T-cell (primary cell): ENCODE measurements around the gene SUGCT. TPM values are rescaled to one million over a fixed set of nuclear protein-coding genes. Genes with fewer than 3 reads are reported as not detected.

Experiments used
- ATAC-seq, 4 experiments: fragments of 200-7000 bp in 3 of 4; fragments of 150-1000 bp in 1 of 4; cut with Tn5 transposase; replicated peaks in 1 of 4; 1 replicate in 3 of 4; 2 replicates in 1 of 4; pipeline ENCODE4 v1.10.0; 2021; ENCODE audit warnings: moderate library complexity in 3 of 4, mild to moderate bottlenecking in 2 of 4, moderate number of reproducible peaks in 1 of 4
- CTCF ChIA-PET, 2 donors: fragments of 300-600 bp; sonication (Branson Sonifier 250); formaldehyde crosslinking; loops; one replicate each; lab custom pipeline; 2022; ENCODE audit warnings: antibody characterized with exemption in 2 of 2; lab: Charles Lee
- POLR2A ChIA-PET, 2 donors: fragments of 300-600 bp; sonication (Branson Sonifier 250); formaldehyde crosslinking; loops; one replicate each; lab custom pipeline; 2022; ENCODE audit warnings: antibody characterized with exemption in 2 of 2; lab: Charles Lee
- DNase-seq, 35 experiments: peaks; one replicate each; pipeline versions ENCODE4 v3.0.0 to v3.0.0-alpha.2; 2013 to 2023
- H3K27ac ChIP-seq: one replicate; pipeline ENCODE4 v1.5.1; 2013; ENCODE audit warnings: low read length
- H3K27me3 ChIP-seq, 2 experiments: replicated peaks in 1 of 2; 1 replicate in 1 of 2; 2 replicates in 1 of 2; pipeline versions ENCODE4 v1.6.1 to v1.7.0; 2013; ENCODE audit warnings: low read length in 1 of 2, mixed read lengths in 1 of 2; ENCODE audit not compliant: control insufficient read depth in 2 of 2, insufficient read depth in 2 of 2; ENCODE audit errors: extremely low read depth in 1 of 2
- H3K36me3 ChIP-seq, 2 donors: 1 replicate in 1 of 2; 2 replicates in 1 of 2; pipeline versions ENCODE4 v1.6.1 to v1.7.0; 2013; ENCODE audit warnings: low read length in 1 of 2; ENCODE audit not compliant: control insufficient read depth in 2 of 2, insufficient read depth in 1 of 2; ENCODE audit errors: extremely low read depth in 1 of 2
- H3K4me1 ChIP-seq, 2 experiments: 1 replicate in 1 of 2; 2 replicates in 1 of 2; pipeline versions ENCODE4 v1.6.1 to v1.7.0; 2013; ENCODE audit warnings: low read length in 2 of 2, mixed read lengths in 1 of 2; ENCODE audit not compliant: insufficient read depth in 2 of 2, control insufficient read depth in 1 of 2; ENCODE audit errors: extremely low read depth in 1 of 2
- H3K4me3 ChIP-seq, 2 donors: 1 replicate in 1 of 2; 2 replicates in 1 of 2; pipeline versions ENCODE4 v1.5.1 to v1.7.0; 2013; ENCODE audit warnings: mild to moderate bottlenecking in 2 of 2, low read length in 1 of 2, moderate library complexity in 1 of 2; ENCODE audit not compliant: control insufficient read depth in 1 of 2; ENCODE audit errors: extremely low read depth in 1 of 2
- H3K9me3 ChIP-seq: 2 replicates; pipeline ENCODE4 v1.7.0; 2013
- H3K27ac Mint-ChIP-seq, 2 donors: one replicate each; pipeline ENCODE4 v1.8.0; 2020 to 2021; ENCODE audit warnings: mild to moderate bottlenecking in 2 of 2, mixed read lengths in 2 of 2
- H3K27me3 Mint-ChIP-seq, 2 donors: one replicate each; pipeline ENCODE4 v1.8.0; 2021 to 2022; ENCODE audit warnings: mixed read lengths in 2 of 2
- H3K36me3 Mint-ChIP-seq: one replicate; pipeline ENCODE4 v1.8.0; 2021; ENCODE audit warnings: mixed read lengths
- H3K4me1 Mint-ChIP-seq, 3 donors: one replicate each; pipeline ENCODE4 v1.8.0; 2020 to 2022; ENCODE audit warnings: mixed read lengths in 3 of 3, mild to moderate bottlenecking in 1 of 3
- H3K4me3 Mint-ChIP-seq, 3 donors: one replicate each; pipeline ENCODE4 v1.8.0; 2020 to 2022; ENCODE audit warnings: mild to moderate bottlenecking in 3 of 3, mixed read lengths in 3 of 3, moderate library complexity in 3 of 3
- H3K9me3 Mint-ChIP-seq, 3 donors: one replicate each; pipeline ENCODE4 v1.8.0; 2020 to 2022; ENCODE audit warnings: mixed read lengths in 3 of 3
- WGBS: methylation state at CpG from one replicate; pipeline ENCODE4 v1.1.5; 2013; ENCODE audit warnings: missing lambda C conversion rate; ENCODE audit not compliant: insufficient coverage; 5-methylcytosine and 5-hydroxymethylcytosine counted together
- total RNA-seq, 35 experiments: library from RNA in 6 of 35; stranded (reverse) in 6 of 35; fragments of 120-200 nt in 1 of 35; gene quantifications; one replicate each; pipeline versions ENCODE4 v1.2.1 to v1.2.4 and lab custom pipeline; 2013 to 2026

The SUGCT gene
- total RNA-seq, 5 donors from 2014 or later (not counting 1 experiment from before 2014, with no cell fraction given), result 1.3 to 3.1 (median 2.3) TPM

DNA sequence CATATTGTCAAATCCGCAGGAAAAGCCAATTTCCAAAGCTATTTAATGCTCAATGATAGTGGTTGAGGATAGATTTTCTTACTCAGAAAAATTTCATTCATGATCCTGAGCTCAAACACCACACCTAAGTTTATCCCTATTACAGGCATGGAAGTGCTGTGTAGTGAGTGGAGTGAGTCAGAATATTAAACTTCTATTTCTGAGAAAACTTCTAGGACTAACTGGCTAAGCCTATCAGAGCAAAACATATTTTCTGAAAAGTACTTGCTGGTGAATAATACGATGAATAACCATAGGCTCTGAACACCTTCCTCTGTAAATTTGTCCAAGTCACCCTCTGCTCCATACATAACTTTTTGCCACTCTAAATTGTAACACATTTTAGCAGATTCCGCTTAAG, 221.5 kb downstream of the SUGCT start:
- ChIA-PET CTCF (no interaction called here), POLR2A (no interaction called here)
- no peaks in the 10 kb centered on the region for H3K4me1 Mint-ChIP-seq
- H3K9me3 ChIP-seq, result no peaks in the 10 kb centered on the region
- H3K4me3 ChIP-seq, result no peak overlapping the region
- no peaks in the 10 kb centered on the region for H3K27me3 ChIP-seq
- H3K27me3 Mint-ChIP-seq, result no peaks in the 10 kb centered on the region
- H3K4me1 ChIP-seq, result no peaks in the 10 kb centered on the region
- H3K9me3 Mint-ChIP-seq, result peaks cover 0 to 3% (median 3%) of the 10 kb centered on the region in 3 donors
- H3K36me3 ChIP-seq, result no peaks in the 10 kb centered on the region
- DNase-seq (no peak), ATAC-seq (no peak)
- no CpG with 5 or more reads among the region's 3 CpGs for WGBS
- no peak overlapping the region for H3K4me3 Mint-ChIP-seq
- H3K27ac ChIP-seq, result no peak overlapping the region
- no peak overlapping the region for H3K27ac Mint-ChIP-seq
- H3K36me3 Mint-ChIP-seq, result no peaks in the 10 kb centered on the region

DNA sequence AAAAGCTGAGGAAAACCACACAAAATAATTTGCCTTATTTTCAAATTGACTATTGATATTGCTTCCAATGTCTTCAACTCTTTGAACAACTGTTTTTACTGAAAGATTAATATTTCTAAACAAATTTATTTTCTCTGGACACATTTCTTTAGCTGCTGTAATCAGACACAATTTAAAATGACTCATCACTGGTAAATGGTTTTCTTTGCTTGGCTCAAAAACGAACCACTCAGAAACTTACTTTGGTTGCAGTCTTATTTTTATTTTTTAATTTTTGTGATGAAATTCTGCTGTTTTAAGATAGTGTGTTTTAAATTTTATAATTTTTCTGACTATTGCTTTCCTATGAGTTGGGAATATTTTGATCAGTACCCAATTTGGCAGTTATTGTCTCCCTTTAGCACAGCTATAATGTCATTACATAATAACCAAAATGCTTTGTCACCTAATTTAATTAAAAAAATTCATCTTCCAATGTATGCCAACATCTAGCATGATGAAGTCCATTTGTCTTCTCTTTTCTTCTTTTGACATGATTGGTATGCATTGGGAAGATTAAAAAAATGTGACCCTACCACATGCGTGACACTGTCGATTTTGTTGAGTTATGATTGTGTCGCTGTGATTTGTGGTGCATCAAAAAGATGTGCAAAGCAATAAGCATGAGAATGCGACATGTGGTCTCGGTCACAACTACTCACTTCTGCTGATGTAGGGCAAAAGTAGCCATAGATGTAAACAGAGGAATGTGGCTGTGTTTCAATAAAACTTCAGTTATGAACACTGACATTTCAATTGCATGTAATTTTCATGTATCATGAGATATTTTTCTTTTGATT, 222.3 kb downstream of the SUGCT start:
- Mint-ChIP-seq H3K27ac (no peak overlapping the region), H3K27me3 (no peaks in the 10 kb centered on the region), H3K9me3 (peaks cover 0 to 3% (median 3%) of the 10 kb centered on the region in 3 donors), H3K36me3 (no peaks in the 10 kb centered on the region), H3K4me1 (no peaks in the 10 kb centered on the region), H3K4me3 (no peak overlapping the region)
- POLR2A ChIA-PET, result no interaction called here
- H3K4me1 ChIP-seq, result no peaks in the 10 kb centered on the region
- no peak for ATAC-seq
- H3K4me3 ChIP-seq, result no peak overlapping the region
- CTCF ChIA-PET, result no interaction called here
- no peaks in the 10 kb centered on the region for H3K27me3 ChIP-seq
- 78% methylated on average over 4 of the region's 6 CpGs for WGBS
- H3K27ac ChIP-seq, result no peak overlapping the region
- H3K9me3 ChIP-seq, result no peaks in the 10 kb centered on the region
- no peaks in the 10 kb centered on the region for H3K36me3 ChIP-seq
- no peak for DNase-seq

DNA sequence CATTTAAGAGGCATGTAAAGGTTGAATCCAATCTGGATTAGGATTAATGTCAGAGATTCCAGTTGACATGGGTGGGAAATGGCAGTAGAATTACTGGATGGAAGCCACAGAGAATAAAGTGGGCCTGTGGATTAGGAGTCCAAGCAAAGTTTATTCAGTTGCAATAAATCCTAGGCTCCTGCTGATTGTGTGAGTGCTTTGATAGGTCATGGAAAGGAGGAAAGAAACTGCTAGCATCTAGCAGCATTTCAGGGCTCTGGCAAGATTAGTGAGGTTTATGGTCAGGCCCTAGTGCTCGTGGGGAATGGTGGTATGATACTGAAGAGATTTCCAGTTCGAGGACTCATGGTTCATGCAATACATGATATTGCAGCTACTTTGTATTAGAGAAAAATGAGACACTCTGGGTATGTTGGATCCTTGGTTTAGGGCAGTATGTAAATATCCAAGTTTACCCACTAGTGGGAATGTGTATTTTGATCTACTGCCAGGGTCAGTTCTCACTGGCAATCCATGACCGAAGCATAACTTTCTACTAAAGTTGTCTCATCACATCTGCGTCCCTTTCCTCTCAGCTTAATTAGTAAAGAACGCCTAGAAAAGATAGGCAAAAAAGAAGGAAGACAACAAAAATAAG, 235.0 kb downstream of the SUGCT start:
- H3K9me3 Mint-ChIP-seq, result peaks cover 4 to 5% (median 4%) of the 10 kb centered on the region in 3 donors
- no peak overlapping the region for H3K4me3 Mint-ChIP-seq
- Histone ChIP-seq H3K27me3 (no peaks in the 10 kb centered on the region), H3K9me3 (no peaks in the 10 kb centered on the region), H3K4me3 (no peak overlapping the region), H3K4me1 (no peaks in the 10 kb centered on the region), H3K27ac (no peak overlapping the region), H3K36me3 (no peaks in the 10 kb centered on the region)
- ChIA-PET CTCF (no interaction called here), POLR2A (no interaction called here)
- no peaks in the 10 kb centered on the region for H3K4me1 Mint-ChIP-seq
- WGBS, result 44% methylated on average over 2 of the region's 5 CpGs
- DNase-seq (no peak), ATAC-seq (no peak)
- no peaks in the 10 kb centered on the region for H3K36me3 Mint-ChIP-seq
- H3K27me3 Mint-ChIP-seq, result no peaks in the 10 kb centered on the region
- H3K27ac Mint-ChIP-seq, result no peak overlapping the region

DNA sequence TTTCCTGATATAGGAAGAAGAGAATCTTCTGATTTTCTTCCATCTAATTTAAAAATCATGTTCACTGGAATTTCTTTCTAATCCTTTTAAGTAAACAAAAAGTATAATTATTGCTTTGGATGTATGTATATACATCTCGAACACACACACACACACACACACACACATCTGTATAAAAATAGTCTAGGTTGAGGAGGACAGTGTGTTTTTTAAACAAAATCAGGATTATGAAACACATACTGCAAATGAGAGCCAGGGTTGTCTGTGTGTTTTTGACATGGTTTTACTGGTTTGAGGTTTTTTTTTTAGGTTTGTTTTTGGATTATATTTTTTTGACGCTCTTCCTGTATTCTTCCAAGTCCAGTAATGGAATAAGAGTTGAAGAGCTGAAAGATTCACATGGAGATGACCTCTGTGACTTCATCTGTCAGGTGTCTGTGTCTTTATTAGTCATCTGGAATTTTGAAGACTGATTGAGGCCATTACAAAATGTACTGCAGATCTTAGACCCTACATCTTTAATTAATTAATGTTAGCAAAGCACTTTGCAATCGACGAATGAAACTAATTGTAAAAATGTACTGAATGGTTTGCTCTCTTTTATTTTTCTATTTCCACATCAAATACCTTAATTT, 237.1 kb downstream of the SUGCT start:
- Histone ChIP-seq H3K36me3 (no peaks in the 10 kb centered on the region), H3K4me1 (no peaks in the 10 kb centered on the region), H3K27me3 (no peaks in the 10 kb centered on the region), H3K9me3 (no peaks in the 10 kb centered on the region), H3K4me3 (no peak overlapping the region), H3K27ac (no peak overlapping the region)
- ChIA-PET POLR2A (no interaction called here), CTCF (no interaction called here)
- Mint-ChIP-seq H3K9me3 (peaks cover 4 to 5% (median 4%) of the 10 kb centered on the region in 3 donors), H3K27me3 (no peaks in the 10 kb centered on the region), H3K4me3 (no peak overlapping the region), H3K36me3 (no peaks in the 10 kb centered on the region), H3K4me1 (no peaks in the 10 kb centered on the region), H3K27ac (no peak overlapping the region)
- DNase-seq, result no peak
- WGBS, result 80% methylated on average over 1 of the region's 4 CpGs
- no peak for ATAC-seq

DNA sequence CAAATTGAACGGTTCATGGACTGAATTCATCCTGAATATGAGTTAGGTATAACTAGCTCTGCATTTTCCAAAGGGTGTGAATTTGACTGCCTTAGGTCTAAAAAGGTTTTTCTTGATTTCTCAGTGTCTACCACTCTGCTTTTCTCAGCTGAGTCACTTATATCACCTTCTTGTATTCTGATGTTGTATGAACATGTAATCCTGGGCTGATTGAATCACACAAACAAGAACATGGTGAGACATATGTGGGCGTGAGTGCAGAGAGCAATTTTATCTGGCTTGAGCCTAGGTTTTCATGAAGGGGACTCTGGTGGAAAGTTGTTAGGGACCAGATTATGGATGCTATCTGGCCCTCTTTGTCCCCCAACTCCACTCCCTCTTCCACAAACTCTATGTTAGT, 239.8 kb downstream of the SUGCT start:
- Mint-ChIP-seq H3K36me3 (no peaks in the 10 kb centered on the region), H3K4me1 (no peaks in the 10 kb centered on the region), H3K27me3 (no peaks in the 10 kb centered on the region), H3K4me3 (no peak overlapping the region), H3K27ac (no peak overlapping the region), H3K9me3 (peaks cover 0 to 13% (median 7%) of the 10 kb centered on the region in 3 donors)
- no peak for ATAC-seq
- Histone ChIP-seq H3K27ac (no peak overlapping the region), H3K27me3 (no peaks in the 10 kb centered on the region), H3K4me3 (no peak overlapping the region), H3K36me3 (no peaks in the 10 kb centered on the region), H3K9me3 (no peaks in the 10 kb centered on the region), H3K4me1 (no peaks in the 10 kb centered on the region)
- CTCF ChIA-PET, result no interaction called here
- no peak for DNase-seq
- POLR2A ChIA-PET, result no interaction called here
- WGBS, result 80% methylated on average over 1 of the region's 2 CpGs

DNA sequence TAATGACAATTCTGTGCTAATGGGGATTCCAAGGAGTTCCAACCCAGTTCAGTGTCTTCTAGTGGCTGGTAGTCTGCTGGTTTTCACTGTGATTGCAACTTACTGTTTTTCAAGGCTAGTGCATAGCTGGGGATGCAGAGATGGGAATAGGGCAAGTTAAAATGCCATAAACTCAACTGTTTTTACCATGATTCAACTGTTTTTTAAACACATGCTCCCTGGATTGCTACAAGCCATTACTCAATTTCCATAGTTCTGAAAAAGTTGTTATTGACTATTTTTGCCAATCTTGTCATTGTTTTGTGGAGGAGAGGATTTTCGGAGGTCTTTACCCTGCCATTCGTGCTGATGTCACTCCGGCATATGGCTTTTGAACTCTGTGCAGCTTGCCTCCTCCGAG, 245.3 kb downstream of the SUGCT start:
- WGBS, result no CpG with 5 or more reads among the region's 4 CpGs
- Mint-ChIP-seq H3K36me3 (no peaks in the 10 kb centered on the region), H3K9me3 (peaks cover 0 to 16% (median 4%) of the 10 kb centered on the region in 3 donors), H3K27me3 (peaks cover 0 to 7% of the 10 kb centered on the region in 2 donors), H3K27ac (no peak overlapping the region), H3K4me1 (no peaks in the 10 kb centered on the region), H3K4me3 (no peak overlapping the region)
- DNase-seq (no peak), ATAC-seq (no peak)
- Histone ChIP-seq H3K9me3 (no peaks in the 10 kb centered on the region), H3K4me1 (no peaks in the 10 kb centered on the region), H3K27me3 (no peaks in the 10 kb centered on the region), H3K27ac (no peak overlapping the region), H3K36me3 (no peaks in the 10 kb centered on the region), H3K4me3 (no peak overlapping the region)
- ChIA-PET CTCF (no interaction called here), POLR2A (no interaction called here)
